MM.1S (cell line): ENCODE data around the gene FHIT.

Source experiments
- EZH2 ChIP-seq: fragments of 300-600 bp; sonication (generic); optimal IDR thresholded peaks from 2 replicates; pipeline ENCODE3; 2017; ENCODE audit warnings: low read depth, mild to moderate bottlenecking, antibody characterized with exemption, low read length, mixed read lengths
- EZH2phosphoT487 ChIP-seq: fragments of 300-600 bp; sonication (generic); IDR thresholded peaks from 2 replicates; pipeline ENCODE4 v1.6.1; 2018; ENCODE audit warnings: antibody characterized with exemption, low read length
- TF ChIP-seq, protein P1 (sequence below): fragments of 300-600 bp; sonication (generic); IDR thresholded peaks from 2 replicates; pipeline ENCODE4 v1.5.1; 2016; ENCODE audit warnings: antibody characterized with exemption, low read length, mixed read lengths

DNA sequence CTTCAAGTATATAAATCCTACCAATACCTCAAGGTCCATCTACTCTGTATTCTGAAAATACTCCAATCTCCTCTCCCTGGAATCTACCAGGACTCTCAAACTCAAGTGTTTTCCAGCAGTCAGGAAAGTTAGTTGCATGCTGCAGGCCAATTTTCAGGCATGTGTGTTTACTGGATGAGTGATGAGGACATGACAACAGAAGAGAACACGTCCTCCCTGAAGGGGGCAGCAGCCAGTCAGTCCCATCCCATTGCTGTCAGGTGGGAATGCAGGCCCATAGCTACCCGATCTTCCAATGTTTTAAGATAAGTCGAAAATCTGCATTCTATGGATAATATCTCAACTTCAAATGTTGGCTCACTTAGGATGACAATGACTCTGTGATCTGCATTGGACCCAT, 496.2 kb downstream of the FHIT start:
- TF ChIP-seq, protein P1, sequence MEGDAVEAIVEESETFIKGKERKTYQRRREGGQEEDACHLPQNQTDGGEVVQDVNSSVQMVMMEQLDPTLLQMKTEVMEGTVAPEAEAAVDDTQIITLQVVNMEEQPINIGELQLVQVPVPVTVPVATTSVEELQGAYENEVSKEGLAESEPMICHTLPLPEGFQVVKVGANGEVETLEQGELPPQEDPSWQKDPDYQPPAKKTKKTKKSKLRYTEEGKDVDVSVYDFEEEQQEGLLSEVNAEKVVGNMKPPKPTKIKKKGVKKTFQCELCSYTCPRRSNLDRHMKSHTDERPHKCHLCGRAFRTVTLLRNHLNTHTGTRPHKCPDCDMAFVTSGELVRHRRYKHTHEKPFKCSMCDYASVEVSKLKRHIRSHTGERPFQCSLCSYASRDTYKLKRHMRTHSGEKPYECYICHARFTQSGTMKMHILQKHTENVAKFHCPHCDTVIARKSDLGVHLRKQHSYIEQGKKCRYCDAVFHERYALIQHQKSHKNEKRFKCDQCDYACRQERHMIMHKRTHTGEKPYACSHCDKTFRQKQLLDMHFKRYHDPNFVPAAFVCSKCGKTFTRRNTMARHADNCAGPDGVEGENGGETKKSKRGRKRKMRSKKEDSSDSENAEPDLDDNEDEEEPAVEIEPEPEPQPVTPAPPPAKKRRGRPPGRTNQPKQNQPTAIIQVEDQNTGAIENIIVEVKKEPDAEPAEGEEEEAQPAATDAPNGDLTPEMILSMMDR = 0 out of 2 replicates have a peak, but pooled peaks have one; percentile 4
- no peak for TF ChIP-seq EZH2
- no peak for TF ChIP-seq EZH2phosphoT487
